Fibroblast of pulmonary artery (primary cell): ENCODE data around the gene TAS2R16.

Experiments used
- DNase-seq: peaks from one replicate; pipeline ENCODE4 v3.0.0-alpha.2; 2010; ENCODE audit warnings: low read depth
- H3K4me3 ChIP-seq: replicated peaks from 2 replicates; pipeline ENCODE4 v1.5.1; 2011; ENCODE audit warnings: low read depth, mild to moderate bottlenecking, control low read depth, low read length, moderate library complexity
- TF ChIP-seq, protein P1 (sequence below): IDR thresholded peaks from 2 replicates; pipeline ENCODE4 v1.5.1; 2011; ENCODE audit warnings: mild to moderate bottlenecking, control low read depth, low read length, inconsistent platforms; ENCODE audit errors: missing control alignments

Gene TAS2R16

DNA sequence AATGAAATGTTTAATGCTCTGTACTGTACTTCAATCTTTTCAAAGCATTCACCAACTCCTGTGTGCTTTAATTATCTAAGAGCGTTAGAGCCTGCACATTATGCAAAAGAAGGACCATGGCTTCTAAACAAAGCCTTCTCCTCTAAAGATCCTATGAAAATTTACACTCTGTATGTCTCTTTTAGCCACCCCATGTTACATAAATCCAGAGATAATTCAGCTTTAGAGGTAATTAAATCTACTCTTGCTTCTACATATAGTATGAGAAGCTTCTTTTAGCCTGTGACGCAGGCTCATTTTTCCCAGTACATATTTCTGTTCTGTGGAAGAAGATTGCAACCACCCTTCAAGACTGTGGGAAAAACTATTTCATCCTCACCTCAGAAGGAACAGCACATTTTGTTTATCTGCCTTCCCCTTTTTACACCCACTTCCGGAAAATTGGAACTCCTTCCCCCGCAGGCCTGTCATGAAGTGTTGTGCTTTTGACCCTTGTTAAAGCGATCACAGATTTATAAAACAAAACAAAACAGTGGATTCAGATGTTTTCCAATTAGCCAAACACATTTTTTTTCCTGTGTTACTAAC, 8.1 kb upstream of the TAS2R16 start:
- no peak overlapping the region for H3K4me3 ChIP-seq
- DNase-seq, result peak; percentile 22
- TF ChIP-seq, protein P1, sequence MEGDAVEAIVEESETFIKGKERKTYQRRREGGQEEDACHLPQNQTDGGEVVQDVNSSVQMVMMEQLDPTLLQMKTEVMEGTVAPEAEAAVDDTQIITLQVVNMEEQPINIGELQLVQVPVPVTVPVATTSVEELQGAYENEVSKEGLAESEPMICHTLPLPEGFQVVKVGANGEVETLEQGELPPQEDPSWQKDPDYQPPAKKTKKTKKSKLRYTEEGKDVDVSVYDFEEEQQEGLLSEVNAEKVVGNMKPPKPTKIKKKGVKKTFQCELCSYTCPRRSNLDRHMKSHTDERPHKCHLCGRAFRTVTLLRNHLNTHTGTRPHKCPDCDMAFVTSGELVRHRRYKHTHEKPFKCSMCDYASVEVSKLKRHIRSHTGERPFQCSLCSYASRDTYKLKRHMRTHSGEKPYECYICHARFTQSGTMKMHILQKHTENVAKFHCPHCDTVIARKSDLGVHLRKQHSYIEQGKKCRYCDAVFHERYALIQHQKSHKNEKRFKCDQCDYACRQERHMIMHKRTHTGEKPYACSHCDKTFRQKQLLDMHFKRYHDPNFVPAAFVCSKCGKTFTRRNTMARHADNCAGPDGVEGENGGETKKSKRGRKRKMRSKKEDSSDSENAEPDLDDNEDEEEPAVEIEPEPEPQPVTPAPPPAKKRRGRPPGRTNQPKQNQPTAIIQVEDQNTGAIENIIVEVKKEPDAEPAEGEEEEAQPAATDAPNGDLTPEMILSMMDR, result no peak

DNA sequence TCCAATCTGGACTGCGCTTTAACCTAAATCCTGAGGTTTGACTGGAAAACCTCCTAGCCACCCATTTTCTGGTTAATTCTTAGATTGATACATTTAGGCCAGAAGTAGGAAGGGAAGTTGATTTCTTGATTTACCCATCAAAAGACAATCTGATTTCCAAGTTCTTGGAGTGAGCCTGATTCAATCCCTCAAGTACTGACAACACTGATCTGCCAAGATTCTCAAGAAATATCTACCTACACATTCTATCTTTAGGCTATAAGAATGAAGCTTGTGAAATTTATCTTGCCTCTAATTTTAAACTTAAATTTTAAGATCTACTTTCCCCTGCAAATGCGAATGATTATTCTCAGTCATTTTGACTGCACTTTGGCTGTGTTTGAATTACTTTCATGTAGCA, 5.9 kb downstream of the TAS2R16 start:
- TF ChIP-seq, protein P1, result no peak

DNA sequence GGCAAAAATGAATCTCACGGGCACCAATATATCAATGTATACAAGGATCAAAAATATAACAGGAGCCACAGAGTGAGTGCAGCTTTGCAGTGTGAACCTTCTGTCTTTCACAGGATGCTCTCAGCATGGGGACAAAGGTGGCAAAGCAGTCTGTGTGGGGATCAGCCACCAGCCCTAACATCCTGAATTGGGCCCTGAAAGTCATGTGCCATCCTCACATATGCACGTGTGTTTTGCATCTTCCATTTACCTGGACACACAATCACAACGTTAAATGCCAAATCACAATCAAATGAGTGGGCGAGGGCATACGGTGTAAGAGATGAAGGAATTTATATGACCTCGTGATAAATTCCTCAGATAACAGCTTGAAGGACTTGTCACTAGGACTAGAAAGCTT, 6.5 kb downstream of the TAS2R16 start:
- TF ChIP-seq, protein P1, result no peak
- DNase-seq, result no peak
- H3K4me3 ChIP-seq, result no peak overlapping the region

More for the DNA sequence above, 5.9 kb downstream of the TAS2R16 start:
- no peak overlapping the region for H3K4me3 ChIP-seq
- DNase-seq, result no peak

DNA sequence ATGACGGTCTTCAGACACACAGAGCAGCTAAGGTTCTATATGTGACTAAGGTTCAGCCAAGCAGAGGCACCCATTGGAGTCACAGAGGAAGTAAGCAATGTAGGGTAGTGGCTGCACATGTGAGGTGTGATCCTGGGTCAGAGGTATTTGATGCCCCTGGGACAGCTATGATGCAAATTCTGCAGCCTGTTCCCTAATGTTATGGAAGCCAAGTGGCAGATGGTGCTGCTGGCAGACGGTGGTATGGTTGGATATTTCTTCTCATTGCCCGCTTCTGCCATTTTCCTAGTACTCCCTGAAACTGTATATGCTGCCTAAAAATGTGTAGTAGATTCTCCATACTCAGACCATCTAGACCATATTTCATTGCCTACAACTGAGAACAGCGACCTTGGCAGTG, 7.2 kb downstream of the TAS2R16 start:
- no peak overlapping the region for H3K4me3 ChIP-seq
- DNase-seq, result no peak
- TF ChIP-seq, protein P1, result no peak

DNA sequence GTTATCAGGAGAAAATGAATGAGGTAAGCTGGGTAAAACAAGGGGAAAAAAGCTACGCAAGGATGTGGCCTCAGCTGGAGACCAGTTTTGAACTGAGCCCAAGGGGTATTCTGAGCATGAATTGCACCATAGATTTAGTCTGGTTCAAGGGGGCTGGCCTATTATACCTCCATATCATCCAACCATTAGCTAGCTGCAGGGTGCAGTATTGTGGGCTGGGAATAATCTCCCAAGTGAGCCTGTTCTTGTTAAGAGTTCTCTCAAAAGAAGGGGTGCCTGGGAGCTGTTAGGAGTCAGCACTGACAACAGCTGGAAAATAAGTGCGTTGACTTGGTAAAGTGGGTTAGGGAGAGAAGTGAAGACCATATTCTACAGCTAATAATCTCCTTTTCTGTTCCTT, 8.0 kb downstream of the TAS2R16 start:
- no peak for DNase-seq
- TF ChIP-seq, protein P1, result no peak
- H3K4me3 ChIP-seq, result no peak overlapping the region

DNA sequence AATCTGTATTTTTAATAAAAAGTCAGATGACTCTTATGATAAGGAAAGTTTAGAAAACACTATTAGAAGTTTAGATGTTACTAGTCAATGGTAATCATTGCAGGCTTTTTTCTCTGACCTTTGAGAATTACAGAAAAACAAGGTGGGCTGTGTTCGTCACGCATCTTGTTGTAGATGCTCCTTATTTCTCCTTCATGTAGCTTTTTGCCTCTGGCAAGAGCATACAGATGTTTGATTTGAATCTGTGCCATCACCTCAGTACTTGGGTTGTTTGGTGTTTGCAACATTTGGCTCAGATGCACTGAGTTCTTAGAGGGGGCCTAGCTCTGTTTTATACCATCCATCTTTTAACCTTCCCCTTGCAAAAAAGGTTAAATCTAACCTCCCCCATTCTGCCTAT, 11.5 kb downstream of the TAS2R16 start:
- TF ChIP-seq, protein P1, result no peak
- DNase-seq, result no peak
- H3K4me3 ChIP-seq, result no peak overlapping the region

DNA sequence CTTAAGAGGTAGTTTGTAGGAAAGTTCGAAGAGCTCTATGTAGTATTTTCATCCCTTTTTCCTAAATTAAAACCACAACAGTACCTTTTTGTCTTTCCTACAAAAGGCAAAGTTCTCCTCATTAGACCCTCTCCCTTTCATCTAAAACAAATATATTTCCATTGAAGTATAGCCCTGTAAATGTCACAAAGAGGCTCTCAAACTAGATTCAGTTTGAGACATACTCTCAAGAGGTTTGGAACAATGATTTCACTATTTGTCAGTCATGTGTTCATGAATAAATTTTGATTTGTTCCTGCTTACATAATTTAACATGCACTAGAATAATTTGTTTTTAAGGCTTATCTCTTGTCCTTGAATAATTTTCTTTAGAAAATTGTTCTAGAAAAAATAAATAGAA, 12.2 kb downstream of the TAS2R16 start:
- H3K4me3 ChIP-seq, result no peak overlapping the region
- TF ChIP-seq, protein P1, result no peak

More for the DNA sequence above, 12.2 kb downstream of the TAS2R16 start:
- no peak for DNase-seq
